NCI-H128 (cell line): ENCODE measurements around the gene HSP90B1.

Experiments
- DNase-seq: peaks from one replicate; lab custom pipeline; 2025; ENCODE audit not compliant: unreplicated experiment; lab: John Stamatoyannopoulos, UW

HSP90B1 gene

DNA sequence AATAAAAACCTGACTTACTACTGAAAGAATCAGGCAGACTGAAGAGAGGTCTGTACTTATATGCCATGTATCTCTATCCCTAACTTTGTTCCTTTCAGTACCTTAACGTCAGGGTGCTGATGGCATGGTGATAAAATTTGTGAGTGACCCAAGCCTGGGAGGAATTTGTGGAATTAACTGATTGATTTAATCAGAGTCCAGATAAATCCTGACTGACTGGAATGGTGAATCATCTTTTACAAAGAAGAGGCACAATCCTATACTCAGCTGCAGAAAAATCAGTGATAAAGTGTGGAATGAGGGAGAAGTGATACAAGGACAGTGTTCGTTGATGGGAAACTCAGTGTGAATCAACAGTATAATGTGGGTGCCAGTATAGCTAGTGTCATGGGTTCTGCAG is 39.2 kb downstream of the HSP90B1 start:
- no peak for DNase-seq

DNA sequence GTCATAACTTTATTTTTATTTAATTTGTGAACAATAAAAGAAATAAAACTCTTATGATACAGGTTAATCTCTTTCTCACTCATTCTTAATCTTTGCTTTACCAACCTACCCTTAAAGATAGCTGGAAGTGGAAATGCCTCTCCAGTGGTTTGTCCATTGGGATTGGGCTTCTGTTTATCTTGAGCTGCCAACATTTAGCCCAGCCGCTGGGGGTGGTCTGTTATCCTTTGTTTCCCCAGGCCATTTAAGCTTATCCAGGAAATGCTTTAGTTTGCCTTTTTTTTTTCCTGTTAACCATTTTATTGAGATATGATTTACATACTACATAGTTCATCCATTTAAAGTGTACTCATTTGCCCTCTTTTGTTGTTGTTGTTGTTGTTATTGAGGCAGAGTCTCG is 43.7 kb downstream of the HSP90B1 start:
- no peak for DNase-seq

DNA sequence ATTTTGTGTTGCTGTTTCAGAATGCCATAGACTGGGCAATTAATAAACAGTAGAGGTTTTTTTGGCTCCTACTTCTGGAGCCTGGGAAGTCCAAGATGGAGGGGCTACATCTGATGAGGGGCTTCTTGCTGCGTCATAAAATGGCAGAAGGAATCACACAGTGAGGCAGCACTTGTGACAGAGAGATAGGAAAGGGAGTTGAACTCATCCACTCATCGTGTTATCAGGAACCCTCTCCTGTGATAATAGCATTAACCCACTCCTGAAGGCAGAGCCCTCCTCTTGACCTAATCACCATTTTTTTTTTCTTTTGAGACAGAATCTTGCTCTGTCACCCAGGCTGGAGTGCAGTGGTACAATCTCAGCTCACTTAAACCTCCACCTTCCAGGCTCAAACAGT is 45.2 kb downstream of the HSP90B1 start:
- DNase-seq, result no peak

DNA sequence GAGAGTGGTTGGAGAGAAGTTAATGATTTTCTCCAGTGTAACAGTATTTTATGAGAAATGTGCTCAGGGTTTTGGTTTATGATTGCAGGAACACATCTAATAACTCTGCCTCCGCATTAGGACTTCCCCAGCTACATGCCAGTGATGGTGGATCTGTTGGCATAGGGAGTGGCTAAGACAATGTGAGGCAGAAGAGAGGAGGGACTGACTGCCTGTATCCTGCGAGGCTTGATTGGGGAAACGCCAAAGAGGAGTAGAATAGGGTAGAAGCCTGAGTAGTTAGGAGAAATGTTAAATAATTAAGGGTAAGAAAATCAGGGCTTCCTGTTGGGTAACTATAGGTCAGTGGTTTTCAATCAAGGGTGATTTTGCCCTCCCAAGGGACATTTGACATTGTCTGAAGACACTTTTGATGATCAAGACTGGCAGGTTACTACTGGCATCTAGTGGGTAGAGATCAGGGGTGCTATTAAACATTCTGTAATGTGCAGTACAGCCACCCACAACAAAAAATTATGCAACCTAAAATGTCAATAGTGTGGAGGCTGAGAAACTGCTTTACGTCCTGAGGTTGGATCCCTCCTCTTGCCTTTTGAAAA is 48.3 kb downstream of the HSP90B1 start:
- DNase-seq, result no peak

DNA sequence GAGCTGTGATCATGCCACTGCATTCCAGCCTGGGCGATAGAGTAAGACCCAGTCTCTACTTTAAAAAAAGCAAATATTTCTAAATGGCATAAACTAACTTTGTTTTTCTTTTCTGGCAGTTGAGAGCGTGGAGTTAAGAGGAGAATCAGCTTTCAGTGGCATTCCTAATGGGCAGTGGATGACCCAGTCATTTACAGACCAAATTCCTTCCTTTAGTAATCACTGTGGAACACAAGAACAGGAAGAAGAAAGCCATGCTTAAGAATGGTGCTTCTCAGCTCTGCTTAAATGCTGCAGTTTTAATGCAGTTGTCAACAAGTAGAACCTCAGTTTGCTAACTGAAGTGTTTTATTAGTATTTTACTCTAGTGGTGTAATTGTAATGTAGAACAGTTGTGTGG is 56.6 kb downstream of the HSP90B1 start:
- no peak for DNase-seq

DNA sequence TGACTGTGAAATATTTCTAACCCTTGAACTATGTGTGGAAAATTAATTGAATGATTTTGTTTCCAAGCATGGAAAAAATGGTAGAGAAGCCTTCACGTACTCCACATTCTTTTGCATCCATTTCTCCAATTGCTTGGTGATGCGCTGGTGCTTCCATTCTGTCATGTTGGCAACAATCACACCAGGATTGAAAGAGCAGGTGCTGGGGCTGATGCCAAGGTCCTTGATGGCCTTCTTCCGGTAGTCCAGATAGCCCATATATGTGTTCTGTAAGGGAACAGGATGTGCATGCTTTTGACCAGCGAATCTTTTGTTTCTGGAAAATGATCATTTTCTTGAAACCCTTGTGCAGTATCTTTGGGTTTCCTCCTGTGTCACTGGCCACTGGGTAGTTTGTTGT is 64.0 kb downstream of the HSP90B1 start:
- no peak for DNase-seq

DNA sequence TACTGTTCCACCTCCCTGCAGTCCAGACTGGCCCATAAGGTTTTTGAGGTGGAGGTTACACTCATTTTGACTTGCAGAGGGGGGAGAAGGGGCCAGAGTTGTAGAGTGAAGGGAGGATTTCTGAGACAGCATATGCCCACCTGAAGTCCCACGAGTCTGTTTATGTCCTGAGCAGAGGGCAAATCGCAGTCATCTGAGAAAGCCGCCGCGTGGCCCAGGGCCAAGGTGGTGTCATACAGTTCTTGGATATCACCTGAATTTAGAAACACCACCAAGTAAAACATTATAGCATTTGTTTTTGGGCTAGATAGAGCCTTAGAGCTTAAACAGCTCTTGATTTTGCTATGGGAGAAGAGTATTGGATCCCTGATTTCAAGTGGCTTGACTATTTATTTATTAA is 66.4 kb downstream of the HSP90B1 start:
- no peak for DNase-seq

DNA sequence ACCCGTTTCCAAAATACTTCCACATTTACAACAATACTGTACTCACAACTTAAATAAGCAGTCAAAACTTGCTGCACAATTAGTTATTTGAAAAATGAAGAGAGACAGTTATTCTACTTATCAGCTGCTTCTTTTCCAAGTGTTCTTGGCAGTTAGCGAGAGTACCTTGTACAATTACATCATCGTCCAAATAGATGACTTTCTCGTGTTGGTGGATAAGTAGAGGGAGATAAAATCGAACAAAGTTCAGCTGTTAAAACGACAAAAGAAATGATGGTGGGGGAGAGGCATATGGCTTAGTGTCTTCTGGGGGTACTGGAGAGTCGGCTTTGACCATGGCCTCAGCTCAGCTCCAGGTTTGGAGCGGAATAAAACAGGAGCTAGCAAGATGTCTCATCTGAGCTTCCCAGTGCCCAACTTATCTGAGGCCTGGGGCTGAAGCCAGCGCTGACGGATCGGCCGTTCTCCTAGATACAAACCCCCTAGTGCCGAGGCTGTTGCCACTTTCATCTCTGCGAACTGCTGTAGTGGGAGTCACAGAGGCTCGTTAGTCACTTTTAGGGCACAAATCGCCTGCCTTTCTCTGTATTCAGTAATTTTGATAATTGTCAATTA is 67.2 kb downstream of the HSP90B1 start:
- DNase-seq, result no peak
